IMR-90 (cell line): ENCODE data around the gene GOLGA6L24. TPM values are rescaled to one million over a fixed set of nuclear protein-coding genes. Genes with fewer than 3 reads are reported as not detected.
"Not testable (repeated sequence)": the region's sequence is repeated elsewhere in the genome, so short reads cannot be mapped to it uniquely, and the experiment has no call there.

ENCODE experiments used
- ATAC-seq: fragments of 200-7000 bp; cut with Tn5 transposase; 2 replicates; pipeline ENCODE4 v1.9.1; 2020; ENCODE audit warnings: low read depth, mild to moderate bottlenecking, moderate library complexity
- BruUV-seq: library from RNA; stranded (reverse); fragments of 400-500 nt; replicated peaks from 2 replicates; lab custom pipeline; 2021; lab: Mats Ljungman, UMichigan
- CTCF ChIA-PET: fragments of 300-600 bp; formaldehyde crosslinking; extraction: SDS; loops from one replicate; lab custom pipeline; 2021; ENCODE audit warnings: antibody characterized with exemption; lab: Yijun Ruan, JAX
- POLR2A ChIA-PET: fragments of 300-600 bp; sonication (Branson Sonifier 250); formaldehyde crosslinking; loops from one replicate; lab custom pipeline; 2022; ENCODE audit warnings: antibody characterized with exemption; ENCODE audit not compliant: unreplicated experiment; lab: Charles Lee
- DNase-seq: peaks from one replicate; pipeline ENCODE4 v3.0.0; 2013
- H2AFZ ChIP-seq: replicated peaks from 2 replicates; pipeline ENCODE3; 2013; ENCODE audit warnings: low read length, mild to moderate bottlenecking; ENCODE audit not compliant: poor library complexity
- H2AK5ac ChIP-seq: 2 replicates; pipeline ENCODE4 v1.6.1; 2013; ENCODE audit warnings: low read depth, low read length, inconsistent platforms
- H2AK9ac ChIP-seq: replicated peaks from 2 replicates; pipeline ENCODE3; 2013; ENCODE audit warnings: mild to moderate bottlenecking, low read depth, low read length, moderate library complexity; ENCODE audit not compliant: poor library complexity
- H2BK120ac ChIP-seq: 2 replicates; pipeline ENCODE4 v1.6.1; 2013; ENCODE audit warnings: low read depth, low read length, inconsistent platforms
- H2BK15ac ChIP-seq: 3 replicates; pipeline ENCODE4 v1.6.1; 2013; ENCODE audit warnings: low read depth, low read length, inconsistent platforms
- H2BK20ac ChIP-seq: 2 replicates; pipeline ENCODE4 v1.6.1; 2013; ENCODE audit warnings: low read depth, mild to moderate bottlenecking, inconsistent platforms, low read length, moderate library complexity
- H2BK5ac ChIP-seq: 2 replicates; pipeline ENCODE4 v1.6.1; 2013; ENCODE audit warnings: mild to moderate bottlenecking, low read depth, low read length, inconsistent platforms; ENCODE audit not compliant: poor library complexity, severe bottlenecking
- H3K14ac ChIP-seq: replicated peaks from 2 replicates; pipeline ENCODE4 v1.6.1; 2013; ENCODE audit warnings: low read depth, low read length, inconsistent platforms
- H3K18ac ChIP-seq: 2 replicates; pipeline ENCODE4 v1.6.1; 2013; ENCODE audit warnings: low read depth, low read length, control low read depth
- H3K23ac ChIP-seq: 2 replicates; pipeline ENCODE4 v1.6.1; 2013; ENCODE audit warnings: low read depth, low read length, inconsistent platforms
- H3K27ac ChIP-seq: 2 replicates; pipeline ENCODE4 v1.5.1; 2013; ENCODE audit warnings: mild to moderate bottlenecking, control low read depth, low read length; ENCODE audit not compliant: insufficient read depth
- H3K27me3 ChIP-seq: 2 replicates; pipeline ENCODE4 v1.6.1; 2013; ENCODE audit warnings: low read length; ENCODE audit not compliant: control insufficient read depth, insufficient read depth
- H3K36me3 ChIP-seq: 2 replicates; pipeline ENCODE4 v1.6.1; 2013; ENCODE audit warnings: low read length, mixed read lengths; ENCODE audit not compliant: control insufficient read depth, insufficient read depth
- H3K4ac ChIP-seq: 2 replicates; pipeline ENCODE4 v1.6.1; 2013; ENCODE audit warnings: low read depth, low read length, inconsistent platforms
- H3K4me1 ChIP-seq: 2 replicates; pipeline ENCODE4 v1.6.1; 2013; ENCODE audit warnings: low read length, mixed read lengths; ENCODE audit not compliant: control insufficient read depth, insufficient read depth
- H3K4me2 ChIP-seq: 2 replicates; pipeline ENCODE4 v1.6.1; 2013; ENCODE audit warnings: low read depth, mild to moderate bottlenecking, control low read depth, low read length, moderate library complexity
- H3K4me3 ChIP-seq: 2 replicates; pipeline ENCODE4 v1.5.1; 2013; ENCODE audit warnings: low read depth, mild to moderate bottlenecking, control low read depth, low read length, moderate library complexity; ENCODE audit not compliant: insufficient read depth
- H3K56ac ChIP-seq: 2 replicates; pipeline ENCODE4 v1.6.1; 2013; ENCODE audit warnings: low read length, inconsistent platforms; ENCODE audit not compliant: insufficient read depth; ENCODE audit errors: extremely low read depth
- H3K79me1 ChIP-seq, 2 experiments: 2 replicates each; pipeline ENCODE4 v1.6.1; 2013; ENCODE audit warnings: low read length in 2 of 2, inconsistent platforms in 1 of 2, low read depth in 1 of 2
- H3K9ac ChIP-seq: 2 replicates; pipeline ENCODE4 v1.6.1; 2013; ENCODE audit warnings: low read depth, low read length, control low read depth
- H3K9me1 ChIP-seq: 2 replicates; pipeline ENCODE4 v1.6.1; 2013; ENCODE audit warnings: low read length, inconsistent platforms; ENCODE audit not compliant: insufficient read depth
- H3K9me3 ChIP-seq: 2 replicates; pipeline ENCODE4 v1.6.1; 2013; ENCODE audit warnings: low read length; ENCODE audit not compliant: control insufficient read depth, insufficient read depth
- H4K20me1 ChIP-seq: 2 replicates; pipeline ENCODE4 v1.6.1; 2013; ENCODE audit warnings: low read length, inconsistent platforms; ENCODE audit not compliant: insufficient read depth
- H4K5ac ChIP-seq: 2 replicates; pipeline ENCODE4 v1.6.1; 2013; ENCODE audit warnings: mild to moderate bottlenecking, low read depth, low read length, control low read depth
- H4K8ac ChIP-seq, 2 experiments: 2 replicates each; pipeline ENCODE4 v1.6.1; 2013; ENCODE audit warnings: low read depth in 2 of 2, low read length in 2 of 2, control low read depth in 1 of 2, inconsistent platforms in 1 of 2
- H4K91ac ChIP-seq: 2 replicates; pipeline ENCODE4 v1.6.1; 2013; ENCODE audit warnings: low read depth, low read length, inconsistent platforms; ENCODE audit not compliant: insufficient read depth
- WGBS, 2 experiments: methylation state at CpG; one replicate each; pipeline versions ENCODE4 v1.1.5 to v1.1.7; 2013; ENCODE audit warnings: missing lambda C conversion rate in 2 of 2; ENCODE audit not compliant: insufficient read length in 1 of 2; ENCODE audit errors: extremely low coverage in 2 of 2; 5-methylcytosine and 5-hydroxymethylcytosine counted together
- dilution Hi-C: fragments of 300-500 bp; cut with HindIII; formaldehyde crosslinking; loops from one replicate; pipeline ENCODE4 v1.14.3; 2018; ENCODE audit warnings: low sequenced_read_pairs; ENCODE audit not compliant: unreplicated experiment
- in situ Hi-C: fragments of 300-500 bp; cut with MboI; formaldehyde crosslinking; loops from 3 replicates; pipeline ENCODE4 v1.14.3; 2019; ENCODE audit warnings: low sequenced_read_pairs, inconsistent platforms, mixed read lengths
- intact Hi-C: fragments of 100-400 bp; cut with micrococcal nuclease; formaldehyde crosslinking; loops from 2 replicates; pipeline ENCODE4 v1.10.0; 2022
- polyA plus RNA-seq, 3 experiments: library from polyadenylated mRNA; depleted of rRNA; stranded (reverse); fragments of >200 nt; gene quantifications; 2 replicates each; pipeline ENCODE4 v1.2.3, GENCODE V29; 2012; ENCODE audit warnings: low replicate concordance in 1 of 3
- total RNA-seq: library from RNA; depleted of rRNA; stranded (reverse); fragments of >200 nt; gene quantifications from 2 replicates; pipeline ENCODE4 v1.2.3, GENCODE V29; 2012

GOLGA6L24 gene
- total and polyA plus RNA-seq, 2 of the 4 experiments (the other 2 are of a cell fraction): not detected

GRCh38 chr15:28322129-28322588, 35.7 kb downstream of the GOLGA6L24 start, which contains the start of gene HERC2:
Gene HERC2 (minus strand): TSS chr15:28322179. CDS start chr15:28321433, 746 bp downstream.
- in situ Hi-C loops, dilution Hi-C loops, H2BK120ac ChIP-seq, CTCF ChIA-PET, H2BK15ac ChIP-seq, H2AK9ac ChIP-seq, H4K20me1 ChIP-seq, H4K8ac ChIP-seq, H3K14ac ChIP-seq, H3K23ac ChIP-seq, H3K36me3 ChIP-seq, ATAC-seq, H2BK20ac ChIP-seq, H3K9me3 ChIP-seq, POLR2A ChIA-PET, H3K9me1 ChIP-seq, H3K27me3 ChIP-seq, BruUV-seq, H2BK5ac ChIP-seq, H4K5ac ChIP-seq, H3K79me1 ChIP-seq, H3K18ac ChIP-seq, intact Hi-C loops, H3K4me1 ChIP-seq, H3K4ac ChIP-seq, H2AK5ac ChIP-seq, H4K91ac ChIP-seq: not testable (repeated sequence)
- Histone ChIP-seq H3K9ac (peak within 1 kb of the TSS; percentile 83), H3K56ac (0 out of 2 replicates have a peak within 1 kb of the TSS, but pooled peaks have one; percentile 17), H3K4me2 (peak within 1 kb of the TSS; percentile 82), H3K4me3 (peak within 1 kb of the TSS; percentile 89), H2AFZ (peak within 1 kb of the TSS; percentile 63), H3K27ac (peak within 1 kb of the TSS; percentile 73)
- WGBS, 2 experiments: no CpG with 5 or more reads among the region's 52 CpGs
- DNase-seq: peak; percentile 10

- H2BK15ac ChIP-seq, H4K8ac ChIP-seq, H3K9me1 ChIP-seq, H2AK5ac ChIP-seq, H4K20me1 ChIP-seq, H4K5ac ChIP-seq, intact Hi-C loops, H3K79me1 ChIP-seq, dilution Hi-C loops, H3K14ac ChIP-seq, H3K36me3 ChIP-seq, CTCF ChIA-PET, H2BK5ac ChIP-seq, H2BK20ac ChIP-seq, BruUV-seq, H3K4me1 ChIP-seq, ATAC-seq, H3K4ac ChIP-seq, H3K9me3 ChIP-seq, DNase-seq, POLR2A ChIA-PET, H3K23ac ChIP-seq, H2BK120ac ChIP-seq, H3K18ac ChIP-seq, H4K91ac ChIP-seq, H2AK9ac ChIP-seq, in situ Hi-C loops, H3K27me3 ChIP-seq: not testable (repeated sequence)
- Histone ChIP-seq H3K56ac (0 out of 2 replicates have a peak overlapping the region, but pooled peaks have one; percentile 17), H3K4me2 (peak overlapping the region; percentile 82), H3K4me3 (peak overlapping the region; percentile 89), H3K9ac (peak overlapping the region; percentile 83), H2AFZ (peak overlapping the region; percentile 63), H3K27ac (peak overlapping the region; percentile 73)
- WGBS, 2 experiments: no CpG with 5 or more reads among the region's 39 CpGs
These were observed 36.4 kb downstream of the GOLGA6L24 start for GRCh38 chr15:28321358-28322078.
